ENCODE measurements around the gene FOXN1. TPM values are rescaled to one million over a fixed set of nuclear protein-coding genes. Genes with fewer than 3 reads are reported as not detected.

FOXN1 gene
- total RNA-seq, 3 donors from 2014 or later (not counting 1 experiment from before 2014, with no cell fraction given): not detected

DNA sequence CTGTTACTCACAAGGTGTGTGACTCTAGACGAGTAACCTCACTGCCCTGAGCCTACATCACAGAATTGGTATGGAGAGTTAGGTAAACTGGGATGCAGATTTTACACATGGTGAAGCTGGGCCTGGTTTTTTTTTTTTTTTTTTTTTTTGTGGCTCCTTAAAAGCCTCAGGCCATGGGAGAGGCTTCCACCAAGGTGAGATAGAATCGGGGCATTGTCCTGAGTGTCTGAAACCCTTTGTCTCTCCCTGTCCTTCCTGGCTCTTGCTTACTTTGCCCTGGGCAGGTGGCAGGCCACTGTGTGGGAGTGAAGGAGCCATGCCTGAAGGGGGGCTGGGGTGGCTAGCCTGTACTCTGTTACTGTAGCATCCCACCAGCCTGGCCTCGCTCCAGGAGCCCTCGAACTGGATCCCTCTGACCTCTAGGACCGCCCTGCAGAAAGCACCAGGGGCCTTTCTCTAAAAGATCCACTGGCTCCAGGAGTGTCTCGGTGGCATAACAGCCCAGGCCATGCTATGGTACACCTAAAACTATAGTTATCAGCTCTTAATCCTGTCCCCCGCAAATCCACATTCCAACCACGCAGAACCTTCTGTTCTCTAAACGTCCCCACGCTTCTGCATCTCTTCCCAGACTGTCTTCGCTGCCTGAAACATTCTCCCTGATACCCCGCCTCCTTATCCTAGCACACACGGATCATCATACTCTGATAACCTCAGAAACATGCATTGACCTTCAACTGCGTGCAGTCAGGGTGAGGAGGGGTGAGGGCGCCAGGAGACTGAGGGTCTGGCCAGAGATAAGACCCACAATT, 34.4 kb upstream of the FOXN1 start:
- DNase-seq: no peak
- H3K27ac ChIP-seq (ENCODE audit: low read length): no peak overlapping the region
- H3K4me3 Mint-ChIP-seq: no peak overlapping the region
- 93% methylated on average over 15 of the region's 15 CpGs for WGBS (ENCODE audit: insufficient coverage)
- H3K4me1 Mint-ChIP-seq: peaks cover 0 to 11% of the 10 kb centered on the region in 2 donors
- intact Hi-C loops (cut with micrococcal nuclease): no loop called here
- no peaks in the 10 kb centered on the region for H3K27me3 ChIP-seq (ENCODE audit: control insufficient read depth, insufficient read depth, low read length)
- no peaks in the 10 kb centered on the region for H3K36me3 Mint-ChIP-seq
- H3K9me3 Mint-ChIP-seq: no peaks in the 10 kb centered on the region
- no peaks in the 10 kb centered on the region for H3K4me1 ChIP-seq (ENCODE audit: control insufficient read depth, insufficient read depth, low read length)
- ATAC-seq: no peak
- no peak overlapping the region for H3K27ac Mint-ChIP-seq
- no peaks in the 10 kb centered on the region for H3K9me3 ChIP-seq (ENCODE audit: control insufficient read depth, insufficient read depth, low read length)
- peaks cover 5 to 8% of the 10 kb centered on the region in 2 donors for H3K27me3 Mint-ChIP-seq (ENCODE audit: low read depth in 2 of 2)
- no peak overlapping the region for H3K4me3 ChIP-seq (ENCODE audit: low read length)
- TF ChIP-seq, protein P1, sequence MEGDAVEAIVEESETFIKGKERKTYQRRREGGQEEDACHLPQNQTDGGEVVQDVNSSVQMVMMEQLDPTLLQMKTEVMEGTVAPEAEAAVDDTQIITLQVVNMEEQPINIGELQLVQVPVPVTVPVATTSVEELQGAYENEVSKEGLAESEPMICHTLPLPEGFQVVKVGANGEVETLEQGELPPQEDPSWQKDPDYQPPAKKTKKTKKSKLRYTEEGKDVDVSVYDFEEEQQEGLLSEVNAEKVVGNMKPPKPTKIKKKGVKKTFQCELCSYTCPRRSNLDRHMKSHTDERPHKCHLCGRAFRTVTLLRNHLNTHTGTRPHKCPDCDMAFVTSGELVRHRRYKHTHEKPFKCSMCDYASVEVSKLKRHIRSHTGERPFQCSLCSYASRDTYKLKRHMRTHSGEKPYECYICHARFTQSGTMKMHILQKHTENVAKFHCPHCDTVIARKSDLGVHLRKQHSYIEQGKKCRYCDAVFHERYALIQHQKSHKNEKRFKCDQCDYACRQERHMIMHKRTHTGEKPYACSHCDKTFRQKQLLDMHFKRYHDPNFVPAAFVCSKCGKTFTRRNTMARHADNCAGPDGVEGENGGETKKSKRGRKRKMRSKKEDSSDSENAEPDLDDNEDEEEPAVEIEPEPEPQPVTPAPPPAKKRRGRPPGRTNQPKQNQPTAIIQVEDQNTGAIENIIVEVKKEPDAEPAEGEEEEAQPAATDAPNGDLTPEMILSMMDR (IDR thresholded peaks at IDR 0.05): no peak
- H3K36me3 ChIP-seq (ENCODE audit: control insufficient read depth, insufficient read depth, low read length): no peaks in the 10 kb centered on the region

DNA sequence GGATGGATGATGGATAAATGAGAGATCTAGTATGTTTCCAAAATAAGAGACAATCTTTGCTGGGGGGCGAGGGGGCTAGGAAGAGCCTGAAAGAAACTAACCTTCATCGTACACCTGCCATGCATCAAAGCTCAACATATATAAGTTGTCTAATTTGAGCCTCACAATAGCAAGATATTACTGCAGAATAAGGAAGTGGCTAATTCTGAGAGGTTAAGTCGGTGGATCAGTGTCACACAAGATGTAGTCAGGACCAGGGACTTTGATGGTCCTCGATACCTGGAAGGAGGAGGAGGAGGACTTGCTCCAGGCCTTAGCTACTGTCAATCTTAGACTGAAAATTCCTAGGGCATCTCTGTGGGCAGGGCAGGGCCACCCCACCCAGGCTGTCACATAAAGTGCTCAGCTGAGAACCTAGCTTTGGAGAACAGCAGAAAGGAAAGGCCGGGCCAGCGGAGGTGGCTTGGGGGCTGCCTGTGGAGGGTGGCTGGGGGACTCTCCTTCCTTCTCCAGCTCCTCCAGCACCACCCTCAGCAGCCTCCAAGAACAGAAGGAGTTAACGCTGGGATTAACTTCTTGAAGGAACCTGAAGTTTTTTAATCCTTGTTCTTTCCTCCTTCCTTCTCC, 33.2 kb upstream of the FOXN1 start:
- Histone ChIP-seq H3K4me1 (ENCODE audit: control insufficient read depth, insufficient read depth, low read length) (no peaks in the 10 kb centered on the region), H3K4me3 (ENCODE audit: low read length) (no peak overlapping the region), H3K9me3 (ENCODE audit: control insufficient read depth, insufficient read depth, low read length) (no peaks in the 10 kb centered on the region), H3K36me3 (ENCODE audit: control insufficient read depth, insufficient read depth, low read length) (no peaks in the 10 kb centered on the region), H3K27ac (ENCODE audit: low read length) (no peak overlapping the region), H3K27me3 (ENCODE audit: control insufficient read depth, insufficient read depth, low read length) (no peaks in the 10 kb centered on the region)
- intact Hi-C loops (cut with micrococcal nuclease): no loop called here
- Mint-ChIP-seq H3K4me1 (peaks cover 0 to 11% of the 10 kb centered on the region in 2 donors), H3K27me3 (ENCODE audit: low read depth in 2 of 2) (peaks cover 0 to 8% of the 10 kb centered on the region in 2 donors), H3K27ac (no peak overlapping the region), H3K36me3 (no peaks in the 10 kb centered on the region), H3K9me3 (no peaks in the 10 kb centered on the region), H3K4me3 (no peak overlapping the region)
- 72% methylated on average over 3 of the region's 7 CpGs for WGBS (ENCODE audit: insufficient coverage)
- DNase-seq: no peak
- TF ChIP-seq, protein P1 (IDR thresholded peaks at IDR 0.05): no peak
- no peak for ATAC-seq

DNA sequence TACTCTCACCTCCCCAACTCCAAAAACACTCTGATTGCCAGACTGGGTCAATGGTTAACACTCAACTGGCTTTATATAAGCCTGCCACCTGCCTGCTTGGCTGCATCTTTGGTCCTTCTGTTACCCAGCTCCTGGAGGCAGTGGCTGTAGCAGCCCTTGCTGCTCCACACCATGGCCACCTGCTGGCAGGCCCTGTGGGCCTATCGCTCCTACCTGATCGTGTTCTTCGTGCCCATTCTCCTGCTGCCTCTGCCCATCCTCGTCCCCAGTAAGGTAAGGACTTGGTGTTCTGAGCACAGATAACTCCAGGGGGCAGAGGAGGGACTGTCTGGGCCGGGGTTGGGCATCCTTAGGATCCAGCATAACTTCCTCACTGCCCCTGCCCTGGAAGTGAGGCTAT, 32.6 kb upstream of the FOXN1 start, which contains the start of gene SLC13A2:
TSS of gene SLC13A2 (plus strand) at position 103 of the 400 bp plus-strand sequence. CDS start at position 172, 69 bp downstream.
- H3K27ac Mint-ChIP-seq: no peak within 1 kb of the TSS
- peaks cover 0 to 8% of the 10 kb centered on the region in 2 donors for H3K27me3 Mint-ChIP-seq (ENCODE audit: low read depth in 2 of 2)
- H3K4me3 ChIP-seq (ENCODE audit: low read length): no peak within 1 kb of the TSS
- TF ChIP-seq, protein P1 (IDR thresholded peaks at IDR 0.05): no peak
- no peak within 1 kb of the TSS for H3K27ac ChIP-seq (ENCODE audit: low read length)
- no peaks in the 10 kb centered on the region for H3K36me3 Mint-ChIP-seq
- ATAC-seq: no peak
- intact Hi-C loops (cut with micrococcal nuclease): no loop called here
- no peaks in the 10 kb centered on the region for H3K9me3 ChIP-seq (ENCODE audit: control insufficient read depth, insufficient read depth, low read length)
- H3K4me1 ChIP-seq (ENCODE audit: control insufficient read depth, insufficient read depth, low read length): no peaks in the 10 kb centered on the region
- no peak within 1 kb of the TSS for H3K4me3 Mint-ChIP-seq
- no peaks in the 10 kb centered on the region for H3K9me3 Mint-ChIP-seq
- no peaks in the 10 kb centered on the region for H3K36me3 ChIP-seq (ENCODE audit: control insufficient read depth, insufficient read depth, low read length)
- no peaks in the 10 kb centered on the region for H3K27me3 ChIP-seq (ENCODE audit: control insufficient read depth, insufficient read depth, low read length)
- DNase-seq: no peak
- WGBS (ENCODE audit: insufficient coverage): 92% methylated on average over 5 of the region's 5 CpGs
- H3K4me1 Mint-ChIP-seq: peaks cover 0 to 11% of the 10 kb centered on the region in 2 donors
